Smooth muscle cell (in vitro differentiated cells): Measurements from ENCODE around the gene ARHGDIA. TPM values are rescaled to one million over a fixed set of nuclear protein-coding genes. Genes with fewer than 3 reads are reported as not detected.

Experiments
- polyA plus RNA-seq: library from polyadenylated mRNA; unstranded; fragments of >200 nt; fragmentation: Nextera tagmentation; extraction: Ambion mirVana; gene quantifications from 2 replicates; pipeline ENCODE4 v1.2.1, GENCODE V29; 2016
- total RNA-seq: library from RNA; depleted of rRNA; stranded (reverse); fragments of >200 nt; gene quantifications from 2 replicates; pipeline ENCODE4 v1.2.3, GENCODE V29; 2014

Gene ARHGDIA
- total and polyA plus RNA-seq, 2 experiments from 2014 or later, result 256 to 360 TPM

Other genes starting within 250 kb of the ARHGDIA start
Only the 30 nearest of the 31 such genes appear.
- gene TSPAN10, start 234.1 kb downstream of the ARHGDIA start, total RNA-seq, result 0.67 and 2.6 TPM in 2 replicates
- 1.2 and 3.4 TPM in 2 replicates for gene TSPAN10, start 234.1 kb downstream of the ARHGDIA start, polyA plus RNA-seq
- 1.3 and 14.5 TPM in 2 replicates for gene PDE6G, start 214.8 kb downstream of the ARHGDIA start, total RNA-seq
- gene PDE6G, start 214.8 kb downstream of the ARHGDIA start, polyA plus RNA-seq, result 3.2 and 5.3 TPM in 2 replicates
- gene OXLD1, start 204.7 kb downstream of the ARHGDIA start, total RNA-seq, result 13.0 and 26.6 TPM in 2 replicates
- 32.1 and 32.3 TPM in 2 replicates for gene OXLD1, start 204.7 kb downstream of the ARHGDIA start, polyA plus RNA-seq
- gene CCDC137, start 204.6 kb downstream of the ARHGDIA start, total RNA-seq, result 5.0 and 8.1 TPM in 2 replicates
- gene CCDC137, start 204.6 kb downstream of the ARHGDIA start, polyA plus RNA-seq, result 24.6 and 30.2 TPM in 2 replicates
- 22.3 and 24.0 TPM in 2 replicates for gene ARL16, start 187.5 kb downstream of the ARHGDIA start, total RNA-seq
- gene ARL16, start 187.5 kb downstream of the ARHGDIA start, polyA plus RNA-seq, result 62.1 and 77.3 TPM in 2 replicates
- 64.9 and 68.0 TPM in 2 replicates for gene HGS, start 187.3 kb downstream of the ARHGDIA start, total RNA-seq
- 164 and 194 TPM in 2 replicates for gene HGS, start 187.3 kb downstream of the ARHGDIA start, polyA plus RNA-seq
- 16.5 and 22.2 TPM in 2 replicates for gene MRPL12, start 168.0 kb downstream of the ARHGDIA start, total RNA-seq
- gene MRPL12, start 168.0 kb downstream of the ARHGDIA start, polyA plus RNA-seq, result 83.6 and 92.4 TPM in 2 replicates
- 8.4 and 11.3 TPM in 2 replicates for gene SLC25A10, start 159.1 kb downstream of the ARHGDIA start, total RNA-seq
- gene SLC25A10, start 159.1 kb downstream of the ARHGDIA start, polyA plus RNA-seq, result 13.0 and 21.0 TPM in 2 replicates
- gene GCGR, start 67.2 kb downstream of the ARHGDIA start, total RNA-seq, result not detected in 2 replicates
- 0.58 TPM in 1 of 2 replicates, not detected in the other for gene GCGR, start 67.2 kb downstream of the ARHGDIA start, polyA plus RNA-seq
- 85.1 and 85.8 TPM in 2 replicates for gene MCRIP1, start 38.0 kb downstream of the ARHGDIA start, total RNA-seq
- gene MCRIP1, start 38.0 kb downstream of the ARHGDIA start, polyA plus RNA-seq, result 194 and 208 TPM in 2 replicates
- gene PPP1R27, start 36.3 kb downstream of the ARHGDIA start, total RNA-seq, result 0.58 and 3.1 TPM in 2 replicates
- gene PPP1R27, start 36.3 kb downstream of the ARHGDIA start, polyA plus RNA-seq, result 0.79 and 1.6 TPM in 2 replicates
- 1,406 and 1,593 TPM in 2 replicates for gene P4HB, start 10.8 kb downstream of the ARHGDIA start, total RNA-seq
- 1,326 and 1,526 TPM in 2 replicates for gene P4HB, start 10.8 kb downstream of the ARHGDIA start, polyA plus RNA-seq
- 58.9 and 75.9 TPM in 2 replicates for gene ALYREF, start 20.2 kb upstream of the ARHGDIA start, total RNA-seq
- gene ALYREF, start 20.2 kb upstream of the ARHGDIA start, polyA plus RNA-seq, result 123 and 136 TPM in 2 replicates
- gene ANAPC11, start 20.4 kb upstream of the ARHGDIA start, total RNA-seq, result 147 and 222 TPM in 2 replicates
- 428 and 444 TPM in 2 replicates for gene ANAPC11, start 20.4 kb upstream of the ARHGDIA start, polyA plus RNA-seq
- gene NPB, start 30.9 kb upstream of the ARHGDIA start, total RNA-seq, result 7.9 TPM in 1 of 2 replicates, not detected in the other
- 13.6 and 14.4 TPM in 2 replicates for gene NPB, start 30.9 kb upstream of the ARHGDIA start, polyA plus RNA-seq
- gene PCYT2, start 40.1 kb upstream of the ARHGDIA start, total RNA-seq, result 10.3 and 11.4 TPM in 2 replicates
- 27.9 and 50.6 TPM in 2 replicates for gene PCYT2, start 40.1 kb upstream of the ARHGDIA start, polyA plus RNA-seq
- gene SIRT7, start 46.8 kb upstream of the ARHGDIA start, total RNA-seq, result 9.5 and 19.9 TPM in 2 replicates
- 10.1 and 27.9 TPM in 2 replicates for gene SIRT7, start 46.8 kb upstream of the ARHGDIA start, polyA plus RNA-seq
- gene MAFG, start 56.4 kb upstream of the ARHGDIA start, total RNA-seq, result 13.7 and 15.3 TPM in 2 replicates
- 30.3 and 39.0 TPM in 2 replicates for gene MAFG, start 56.4 kb upstream of the ARHGDIA start, polyA plus RNA-seq
- 144 and 157 TPM in 2 replicates for gene PYCR1, start 66.0 kb upstream of the ARHGDIA start, total RNA-seq
- 213 and 339 TPM in 2 replicates for gene PYCR1, start 66.0 kb upstream of the ARHGDIA start, polyA plus RNA-seq
- gene MYADML2, start 75.9 kb upstream of the ARHGDIA start, total RNA-seq, result not detected in 2 replicates
- 0.82 TPM in 1 of 2 replicates, not detected in the other for gene MYADML2, start 75.9 kb upstream of the ARHGDIA start, polyA plus RNA-seq
- gene NOTUM, start 89.8 kb upstream of the ARHGDIA start, total RNA-seq, result 0.90 and 1.3 TPM in 2 replicates
- 0.24 and 2.9 TPM in 2 replicates for gene NOTUM, start 89.8 kb upstream of the ARHGDIA start, polyA plus RNA-seq
- 12.3 and 28.4 TPM in 2 replicates for gene ASPSCR1, start 106.3 kb upstream of the ARHGDIA start, total RNA-seq
- gene ASPSCR1, start 106.3 kb upstream of the ARHGDIA start, polyA plus RNA-seq, result 36.5 and 44.0 TPM in 2 replicates
- 44.6 and 50.4 TPM in 2 replicates for gene CENPX, start 151.5 kb upstream of the ARHGDIA start, total RNA-seq
- gene CENPX, start 151.5 kb upstream of the ARHGDIA start, polyA plus RNA-seq, result 57.5 and 72.8 TPM in 2 replicates
- 7.0 and 9.6 TPM in 2 replicates for gene LRRC45, start 152.0 kb upstream of the ARHGDIA start, total RNA-seq
- 7.4 and 13.5 TPM in 2 replicates for gene LRRC45, start 152.0 kb upstream of the ARHGDIA start, polyA plus RNA-seq
- 29.2 and 33.0 TPM in 2 replicates for gene RAC3, start 160.3 kb upstream of the ARHGDIA start, total RNA-seq
- 12.1 and 15.3 TPM in 2 replicates for gene RAC3, start 160.3 kb upstream of the ARHGDIA start, polyA plus RNA-seq
- 34.9 and 46.4 TPM in 2 replicates for gene DCXR, start 166.4 kb upstream of the ARHGDIA start, total RNA-seq
- 84.4 and 89.4 TPM in 2 replicates for gene DCXR, start 166.4 kb upstream of the ARHGDIA start, polyA plus RNA-seq
- 20.3 and 27.1 TPM in 2 replicates for gene RFNG, start 180.5 kb upstream of the ARHGDIA start, total RNA-seq
- 54.9 and 58.8 TPM in 2 replicates for gene RFNG, start 180.5 kb upstream of the ARHGDIA start, polyA plus RNA-seq
- 72.0 and 93.7 TPM in 2 replicates for gene GPS1, start 180.6 kb upstream of the ARHGDIA start, total RNA-seq
- gene GPS1, start 180.6 kb upstream of the ARHGDIA start, polyA plus RNA-seq, result 134 and 143 TPM in 2 replicates
- 30.7 and 49.4 TPM in 2 replicates for gene DUS1L, start 194.5 kb upstream of the ARHGDIA start, total RNA-seq
- 125 and 141 TPM in 2 replicates for gene DUS1L, start 194.5 kb upstream of the ARHGDIA start, polyA plus RNA-seq
- 46.6 and 49.4 TPM in 2 replicates for gene FASN, start 226.9 kb upstream of the ARHGDIA start, total RNA-seq
- gene FASN, start 226.9 kb upstream of the ARHGDIA start, polyA plus RNA-seq, result 48.4 and 49.3 TPM in 2 replicates